HG02623 (cell line): Measurements from ENCODE around the gene TRAF4.
"Not testable (repeated sequence)": the region's sequence is repeated elsewhere in the genome, so short reads cannot be mapped to it uniquely, and the experiment has no call there.

Source experiments
- ATAC-seq: cut with Tn5 transposase; IDR thresholded peaks from one replicate; pipeline ENCODE4 v1.9.1; 2021; ENCODE audit warnings: moderate library complexity; ENCODE audit not compliant: unreplicated experiment

TRAF4 gene

GRCh38 chr17:28765038-28765437 is 21.2 kb downstream of the TRAF4 start:
- no peak for ATAC-seq

GRCh38 chr17:28773736-28774135 is 29.9 kb downstream of the TRAF4 start:
- ATAC-seq, result no peak

- ATAC-seq, result no peak
Measured at GRCh38 chr17:28774206-28774605, 30.4 kb downstream of the TRAF4 start.

GRCh38 chr17:28777178-28777577 is 33.4 kb downstream of the TRAF4 start:
- no peak for ATAC-seq

- ATAC-seq, result not testable (repeated sequence)
Measured at GRCh38 chr17:28779601-28780000, 35.8 kb downstream of the TRAF4 start.

DNA sequence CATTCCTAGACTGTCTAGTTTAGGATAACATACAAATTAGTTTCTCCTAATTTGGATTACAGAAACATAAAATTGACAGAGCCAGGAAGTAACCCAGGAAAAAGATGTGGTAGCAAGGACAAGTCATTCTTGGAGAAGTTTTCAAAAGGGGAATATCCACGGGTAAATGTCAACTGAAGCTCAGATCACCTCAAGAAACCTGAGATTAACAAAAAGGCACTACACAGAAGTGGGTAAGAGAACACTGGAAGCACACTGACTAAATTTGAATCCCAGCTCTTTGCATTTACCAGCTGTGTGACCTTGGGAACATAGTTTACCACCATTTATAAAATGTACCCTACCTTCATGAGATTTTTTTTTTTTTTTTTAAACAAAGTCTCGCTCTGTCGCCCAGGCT is 39.4 kb downstream of the TRAF4 start:
- no peak for ATAC-seq

DNA sequence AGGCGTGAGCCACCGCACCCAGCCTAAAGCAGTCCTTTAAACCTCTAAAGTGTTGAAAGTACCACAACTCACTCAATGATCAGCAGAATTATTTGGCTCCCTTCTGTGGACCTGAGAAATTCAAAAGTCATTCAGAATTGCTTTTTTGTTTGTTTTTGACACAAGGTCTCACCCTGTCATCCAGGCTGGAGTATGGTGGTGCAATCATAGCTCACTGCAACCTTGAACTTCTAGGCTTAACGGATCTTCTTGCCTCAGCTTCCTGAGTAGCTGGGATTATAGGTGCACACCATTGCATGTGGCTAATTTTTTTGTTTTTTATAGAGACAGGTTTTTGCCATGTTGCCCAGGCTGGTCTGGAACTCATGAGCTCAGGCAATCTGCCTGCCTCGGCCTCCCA is 44.3 kb downstream of the TRAF4 start:
- no peak for ATAC-seq

GRCh38 chr17:28792877-28793661 is 49.3 kb downstream of the TRAF4 start:
- no peak for ATAC-seq

DNA sequence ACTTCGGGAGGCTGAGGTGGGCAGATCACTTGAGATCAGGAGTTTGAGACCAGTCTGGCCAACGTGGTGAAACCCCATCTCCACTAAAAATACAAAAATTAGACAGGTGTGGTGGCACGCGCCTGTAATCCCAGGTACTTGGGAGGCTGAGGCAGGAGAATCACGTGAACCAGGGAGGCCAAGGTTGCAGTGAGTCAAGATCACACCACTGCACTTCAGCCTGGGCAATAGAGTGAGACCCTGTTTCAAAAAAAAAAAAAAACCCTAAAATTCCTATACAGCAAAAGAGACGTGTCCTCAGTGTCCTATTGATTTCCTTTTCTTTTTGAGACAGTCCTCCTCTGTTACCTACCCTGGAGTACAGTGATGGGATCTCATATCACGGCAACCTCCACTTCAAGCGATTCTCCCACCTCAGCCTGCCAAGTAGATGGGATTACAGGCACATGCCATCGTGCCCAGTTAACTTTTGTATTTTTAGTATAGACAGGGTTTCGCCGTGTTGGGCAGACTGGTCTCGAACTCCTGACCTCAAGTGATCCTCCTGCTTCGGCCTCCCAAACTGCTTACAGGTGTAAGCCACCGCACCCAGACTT is 51.1 kb downstream of the TRAF4 start:
- not testable (repeated sequence) for ATAC-seq

DNA sequence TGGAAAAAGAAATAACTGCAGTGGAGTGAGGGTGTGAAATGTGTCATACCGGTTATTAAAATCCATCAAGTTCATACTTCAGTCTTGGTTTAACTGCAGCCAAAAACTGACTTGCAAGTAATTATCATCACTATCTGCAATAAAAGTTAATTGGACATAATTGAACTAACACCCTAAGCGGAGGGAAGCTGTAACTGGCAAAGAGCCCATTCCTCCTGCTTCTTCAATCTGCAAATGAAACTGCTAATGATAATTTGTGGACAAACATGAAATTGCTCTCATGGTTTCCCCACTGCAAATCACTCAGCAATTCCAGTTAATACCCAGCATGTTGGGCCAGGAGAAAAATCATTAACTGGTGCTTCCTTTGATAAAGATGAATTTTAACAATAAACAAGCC is 52.3 kb downstream of the TRAF4 start:
- no peak for ATAC-seq
